ENCODE data around the gene DNAH8.

Gene DNAH8

DNA sequence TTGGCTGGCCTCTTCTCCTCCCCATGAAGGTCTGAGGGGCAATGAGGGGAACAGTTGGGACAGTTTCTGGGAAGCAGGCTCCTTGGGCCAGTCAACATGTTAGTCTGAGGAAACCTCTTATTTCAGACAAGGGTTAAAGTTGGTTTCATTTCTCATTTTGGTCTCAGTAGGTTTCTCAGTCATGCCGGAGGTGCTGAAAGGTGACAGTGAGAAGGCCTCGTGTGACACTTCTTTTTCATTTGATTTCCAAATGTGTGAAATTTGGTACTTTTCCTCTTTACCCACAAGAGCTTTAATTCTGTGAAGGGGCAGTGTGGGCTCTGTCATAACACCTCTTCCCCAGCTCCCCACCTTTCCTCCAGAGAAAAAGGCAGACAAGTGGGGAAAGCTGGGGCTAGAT lies 326.0 kb downstream of the DNAH8 start:
- Histone ChIP-seq H3K4me3 (no peak overlapping the region), H3K27me3 (ENCODE audit: low read depth) (no peaks in the 10 kb centered on the region), H3K9me3 (no peaks in the 10 kb centered on the region), H3K36me3 (replicated peaks) (no peaks in the 10 kb centered on the region), H3K4me1 (no peaks in the 10 kb centered on the region)
- in situ Hi-C loops (cut with MboI; ENCODE audit: low sequenced_read_pairs), result no loop called here
- no peak for DNase-seq (ENCODE audit: low spot score in 2 of 2)

DNA sequence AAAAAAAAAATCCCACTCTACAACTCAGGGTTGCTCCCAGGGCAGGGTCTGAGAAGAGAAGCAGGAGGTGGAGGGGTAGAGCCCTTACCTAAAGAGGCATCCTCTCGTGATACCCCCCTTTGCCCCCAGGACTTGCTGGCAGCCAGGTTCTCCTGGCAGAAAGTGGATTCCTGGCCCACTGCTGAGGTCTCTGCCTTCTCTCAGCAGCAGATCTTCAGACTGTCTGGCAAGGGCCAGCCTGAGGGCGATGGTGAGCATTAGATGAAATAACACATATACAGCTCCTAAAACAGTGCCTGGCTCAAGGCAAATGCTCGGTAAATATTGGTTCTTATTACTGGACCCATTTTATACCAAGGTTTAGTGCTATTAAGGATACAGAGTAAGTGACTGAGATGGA lies 328.7 kb downstream of the DNAH8 start:
- Histone ChIP-seq H3K9me3 (no peaks in the 10 kb centered on the region), H3K36me3 (replicated peaks) (no peaks in the 10 kb centered on the region), H3K27me3 (ENCODE audit: low read depth) (no peaks in the 10 kb centered on the region), H3K4me1 (no peaks in the 10 kb centered on the region), H3K4me3 (no peak overlapping the region)
- in situ Hi-C loops (cut with MboI; ENCODE audit: low sequenced_read_pairs), result no loop called here
- DNase-seq (ENCODE audit: low spot score in 2 of 2), result no peak

DNA sequence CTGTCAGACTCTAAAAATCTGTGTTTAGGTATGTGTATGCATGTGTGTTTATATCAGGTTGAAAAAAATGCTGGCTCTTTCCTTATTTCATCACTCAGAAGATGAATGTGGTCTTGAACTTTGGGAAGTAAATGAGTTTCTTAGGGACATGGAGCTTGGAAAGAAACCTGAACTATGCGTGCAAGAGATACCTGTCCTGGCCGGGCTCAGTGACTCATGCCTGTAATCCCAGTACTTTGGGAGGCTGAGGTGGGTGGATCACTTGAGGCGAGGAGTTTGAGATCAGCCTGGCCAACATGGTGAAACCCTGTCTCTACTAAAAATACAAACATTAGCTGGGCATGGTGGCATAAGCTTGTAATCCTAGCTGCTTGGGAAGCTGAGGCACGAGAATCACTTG lies 329.1 kb downstream of the DNAH8 start:
- Histone ChIP-seq H3K36me3 (replicated peaks) (no peaks in the 10 kb centered on the region), H3K9me3 (no peaks in the 10 kb centered on the region), H3K27me3 (ENCODE audit: low read depth) (no peaks in the 10 kb centered on the region), H3K4me3 (no peak overlapping the region), H3K4me1 (no peaks in the 10 kb centered on the region)
- in situ Hi-C loops (cut with MboI; ENCODE audit: low sequenced_read_pairs), result no loop called here
- no peak for DNase-seq (ENCODE audit: low spot score in 2 of 2)

DNA sequence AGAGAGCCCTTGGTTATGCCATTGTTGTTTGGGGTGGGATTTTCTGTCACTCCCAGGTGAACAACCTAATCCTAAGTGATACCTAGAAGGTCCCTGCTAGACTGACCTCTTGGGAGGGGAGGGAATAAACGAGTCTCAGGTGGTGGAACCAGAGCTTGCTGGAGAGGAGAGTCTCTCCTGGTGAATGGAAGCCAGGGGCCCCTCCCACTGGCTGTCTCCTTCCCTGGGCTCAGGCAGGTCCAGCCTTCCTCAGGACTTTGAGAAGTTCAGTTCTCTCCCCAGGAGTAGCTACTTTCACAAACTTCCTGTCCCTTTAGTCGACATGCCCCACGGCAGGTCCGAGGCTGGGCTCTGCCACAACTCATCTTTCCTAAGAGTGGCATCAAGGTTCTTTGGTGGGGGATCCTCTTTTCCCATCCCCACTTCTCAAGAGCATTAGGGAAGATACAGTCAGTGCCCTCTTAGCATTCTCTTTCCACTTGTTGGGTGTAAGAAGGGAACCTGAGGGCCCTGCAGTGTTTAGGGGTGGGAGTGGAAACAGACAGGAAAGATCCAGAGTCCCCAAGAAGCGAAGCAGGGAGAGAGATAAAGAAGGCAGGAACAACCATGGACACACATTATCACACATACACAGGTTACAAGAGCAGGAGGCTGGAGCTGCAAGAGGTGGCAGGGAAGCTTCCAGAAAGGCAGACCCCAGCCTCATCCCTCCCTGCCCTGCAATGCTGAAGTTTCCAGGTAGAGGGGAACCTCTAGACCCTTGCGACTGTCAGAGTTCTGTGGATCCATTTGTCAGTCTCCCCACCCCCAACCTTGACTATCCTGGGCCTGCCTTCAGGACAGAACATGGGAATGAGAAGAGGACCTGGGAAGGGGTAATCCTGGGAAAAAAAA lies 332.6 kb downstream of the DNAH8 start:
- no peak for DNase-seq (ENCODE audit: low spot score in 2 of 2)
- peak overlapping the region; percentile 45 for H3K4me3 ChIP-seq
- no peaks in the 10 kb centered on the region for H3K9me3 ChIP-seq
- H3K4me1 ChIP-seq, result no peaks in the 10 kb centered on the region
- no peaks in the 10 kb centered on the region for H3K27me3 ChIP-seq (ENCODE audit: low read depth)
- in situ Hi-C loops (cut with MboI; ENCODE audit: low sequenced_read_pairs), result no loop called here
- no peaks in the 10 kb centered on the region for H3K36me3 ChIP-seq (replicated peaks)

DNA sequence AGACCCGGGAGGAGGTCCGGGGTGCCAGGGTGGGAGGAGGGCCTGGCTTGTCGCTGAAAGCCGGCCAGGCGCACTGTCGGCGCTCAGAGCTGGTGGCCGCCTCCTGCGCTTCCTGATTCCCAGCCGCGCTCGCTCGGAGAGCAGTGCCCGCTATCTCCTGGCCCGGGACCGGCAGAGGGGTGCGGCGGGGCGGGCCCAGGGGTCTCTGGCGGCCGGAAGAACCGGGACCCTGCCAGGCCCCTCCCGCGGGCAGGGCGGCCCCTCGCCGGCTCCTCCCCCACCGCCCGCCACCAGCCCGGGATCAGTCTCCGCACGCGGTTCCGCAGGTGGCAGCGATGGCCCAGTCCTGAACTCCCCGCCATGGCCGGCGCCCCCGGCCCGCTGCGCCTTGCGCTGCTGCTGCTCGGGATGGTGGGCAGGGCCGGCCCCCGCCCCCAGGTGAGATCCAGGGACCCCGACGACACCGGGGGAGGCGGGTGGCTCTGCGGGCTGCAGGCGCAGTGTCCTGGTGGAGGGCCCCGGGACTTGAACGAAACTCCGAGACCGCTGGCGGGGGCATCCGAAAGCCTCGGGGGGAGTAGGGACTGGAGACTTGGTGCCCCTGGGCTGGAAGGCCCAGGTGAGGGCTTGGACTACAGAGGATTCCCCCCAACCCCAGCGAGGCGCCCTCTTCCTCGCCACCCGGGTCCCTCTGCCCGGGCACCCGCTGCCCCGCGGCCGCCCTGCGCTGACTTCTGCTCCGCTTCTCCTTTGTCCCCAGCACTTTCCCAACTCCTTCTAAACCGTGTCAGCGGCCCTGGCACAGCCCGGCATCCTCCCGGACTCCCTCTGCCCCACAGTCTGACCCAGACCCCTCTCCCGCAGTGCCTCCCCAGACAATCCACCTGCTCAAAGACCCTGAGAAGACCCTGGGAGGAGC lies 333.6 kb downstream of the DNAH8 start, which contains the start of gene GLP1R:
Gene GLP1R, plus strand, starts transcription at position 301 of the 919 bp plus-strand sequence. Its CDS starts 60 bp downstream, at position 361.
- no peaks in the 10 kb centered on the region for H3K9me3 ChIP-seq
- H3K4me1 ChIP-seq, result no peaks in the 10 kb centered on the region
- no peaks in the 10 kb centered on the region for H3K36me3 ChIP-seq (replicated peaks)
- in situ Hi-C loops (cut with MboI; ENCODE audit: low sequenced_read_pairs), result no loop called here
- peak within 1 kb of the TSS; percentile 45 for H3K4me3 ChIP-seq
- H3K27me3 ChIP-seq (ENCODE audit: low read depth), result no peaks in the 10 kb centered on the region
- peak; percentile 3 to 67 for DNase-seq (ENCODE audit: low spot score in 2 of 2)

DNA sequence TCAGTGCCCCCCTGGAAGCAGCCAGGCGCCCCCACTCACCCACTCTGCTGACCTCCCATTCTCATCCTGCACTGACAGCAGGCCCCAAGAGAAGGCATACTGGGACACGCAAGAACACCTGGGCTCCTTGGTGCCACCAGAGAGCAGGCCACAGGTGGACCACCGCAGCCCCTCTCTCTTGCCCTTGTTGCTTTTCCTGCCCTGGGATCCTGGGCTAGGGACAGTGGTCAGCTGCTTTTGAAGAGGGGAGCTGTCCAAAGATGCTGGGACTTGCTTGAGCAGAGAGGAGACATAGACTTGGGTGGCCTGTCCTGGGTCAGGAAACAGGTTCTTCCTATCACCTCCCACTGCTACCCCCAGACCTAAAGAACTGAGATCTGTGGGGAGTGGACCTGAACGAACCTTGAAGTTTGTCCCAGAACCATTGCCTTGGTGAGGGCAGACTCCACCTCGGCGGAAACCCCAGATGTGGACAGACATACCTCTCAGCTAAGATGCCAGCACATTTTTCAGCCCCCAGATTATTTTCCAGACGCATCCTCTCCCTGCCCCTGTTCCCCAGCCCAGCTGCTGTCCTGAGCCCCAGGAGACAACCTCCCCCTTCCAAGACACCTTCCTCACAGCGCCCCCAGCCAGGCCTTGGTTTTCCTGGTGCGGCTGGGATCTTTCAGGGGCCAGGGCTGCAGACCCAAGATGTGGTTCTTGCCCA lies 334.6 kb downstream of the DNAH8 start:
- DNase-seq (ENCODE audit: low spot score in 2 of 2), result no peak
- Histone ChIP-seq H3K9me3 (no peaks in the 10 kb centered on the region), H3K27me3 (ENCODE audit: low read depth) (no peaks in the 10 kb centered on the region), H3K4me1 (no peaks in the 10 kb centered on the region), H3K4me3 (peak overlapping the region; percentile 45), H3K36me3 (replicated peaks) (no peaks in the 10 kb centered on the region)
- in situ Hi-C loops (cut with MboI; ENCODE audit: low sequenced_read_pairs), result no loop called here

DNA sequence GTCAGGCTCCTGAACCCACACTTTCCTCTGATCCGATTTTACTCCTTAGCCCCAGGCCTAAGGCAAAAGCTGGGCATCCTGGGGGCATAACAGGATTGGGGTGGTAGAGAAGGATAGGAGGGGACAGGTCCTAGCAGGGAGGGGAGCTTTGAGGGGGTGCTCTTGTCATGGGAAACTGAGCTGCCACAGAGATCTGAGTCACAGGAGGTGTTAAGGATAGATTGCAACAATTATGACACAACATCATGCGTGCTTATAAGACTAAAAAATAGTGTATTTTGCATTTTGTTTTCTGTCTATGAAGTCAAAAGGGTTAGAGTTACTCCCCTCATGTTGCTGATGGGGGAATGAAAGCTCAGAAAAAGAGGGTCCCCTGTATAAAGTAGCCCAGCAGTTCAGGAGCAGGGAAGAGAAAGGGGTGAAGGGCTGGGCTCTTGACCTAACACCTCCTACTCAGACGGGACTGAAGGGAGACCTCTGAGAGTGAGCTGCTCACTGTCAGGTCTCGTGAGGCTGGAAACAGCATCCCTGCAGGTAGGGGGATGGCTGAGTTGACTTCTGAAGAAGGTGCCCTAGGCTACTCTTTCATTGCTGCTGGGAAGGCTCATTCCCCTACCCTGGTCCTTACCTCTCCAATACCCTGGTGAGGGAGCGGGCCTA lies 335.5 kb downstream of the DNAH8 start:
- Histone ChIP-seq H3K27me3 (ENCODE audit: low read depth) (no peaks in the 10 kb centered on the region), H3K9me3 (no peaks in the 10 kb centered on the region), H3K4me3 (no peak overlapping the region), H3K36me3 (replicated peaks) (no peaks in the 10 kb centered on the region), H3K4me1 (no peaks in the 10 kb centered on the region)
- no peak for DNase-seq (ENCODE audit: low spot score in 2 of 2)
- in situ Hi-C loops (cut with MboI; ENCODE audit: low sequenced_read_pairs), result no loop called here

DNA sequence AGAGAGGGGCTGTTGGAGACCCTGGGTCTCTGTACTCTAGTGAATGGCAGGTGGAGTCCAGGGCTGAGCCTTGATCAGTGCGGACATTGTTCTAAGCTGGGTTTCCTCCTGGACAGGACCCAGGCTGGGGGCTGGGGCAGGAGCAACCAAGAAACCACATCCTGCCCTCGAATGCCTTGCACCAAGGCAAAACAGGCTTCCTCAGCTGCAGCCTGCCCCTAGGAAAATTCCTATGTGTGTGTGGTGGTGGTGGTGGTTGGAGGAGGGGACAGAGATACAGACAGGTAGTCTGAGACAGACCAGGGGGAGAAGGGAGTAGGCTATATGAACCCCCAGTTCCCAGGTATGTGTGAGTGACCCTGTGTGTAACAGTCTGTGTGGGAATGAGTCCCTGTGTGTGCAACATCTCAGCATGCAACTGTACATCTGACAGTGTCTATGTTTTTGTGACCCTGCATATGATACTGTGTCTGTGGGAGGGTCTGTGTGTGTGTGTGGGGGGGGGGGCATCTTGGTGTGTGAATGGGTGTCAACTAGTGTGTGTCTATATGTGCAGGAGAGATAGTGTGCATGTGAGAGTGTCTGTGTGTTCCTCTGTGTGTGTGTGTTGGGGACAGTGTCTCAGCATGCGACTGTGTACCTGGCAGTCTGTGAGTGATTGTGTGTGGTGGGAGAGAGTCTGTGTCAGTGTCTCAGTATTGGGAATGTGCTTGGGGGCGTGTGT lies 336.4 kb downstream of the DNAH8 start:
- no peaks in the 10 kb centered on the region for H3K9me3 ChIP-seq
- H3K4me1 ChIP-seq, result no peaks in the 10 kb centered on the region
- no peaks in the 10 kb centered on the region for H3K36me3 ChIP-seq (replicated peaks)
- no peaks in the 10 kb centered on the region for H3K27me3 ChIP-seq (ENCODE audit: low read depth)
- in situ Hi-C loops (cut with MboI; ENCODE audit: low sequenced_read_pairs), result no loop called here
- H3K4me3 ChIP-seq, result no peak overlapping the region
- no peak for DNase-seq (ENCODE audit: low spot score in 2 of 2)

DNA sequence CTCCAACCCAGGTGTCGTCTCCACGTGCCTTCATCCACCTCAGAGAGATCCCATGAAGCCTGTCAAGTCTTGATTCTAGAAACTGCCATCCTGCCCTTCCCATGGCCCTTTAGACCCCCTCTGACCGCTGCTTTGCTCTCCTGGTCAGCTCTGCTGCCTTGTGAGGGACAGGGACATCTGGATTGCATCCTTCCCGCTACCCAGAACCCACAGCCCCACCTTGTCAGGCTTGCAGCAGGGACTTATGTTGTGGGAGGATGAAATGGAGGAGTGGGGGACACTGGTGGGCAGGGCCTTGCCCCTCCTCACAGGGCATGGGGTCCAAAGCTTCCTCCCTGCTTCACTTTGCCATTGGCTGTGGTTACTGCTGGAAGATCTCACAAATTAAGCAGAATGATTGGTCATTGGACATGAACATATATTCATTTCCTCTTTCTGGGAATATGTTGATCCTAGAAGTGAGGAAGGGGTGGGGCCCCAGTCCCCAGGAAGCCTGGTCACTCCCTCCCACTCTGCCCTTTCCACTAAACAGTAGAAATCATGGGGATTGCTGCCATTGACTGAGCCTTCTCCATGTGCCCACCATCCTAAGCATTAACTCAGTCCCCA lies 338.0 kb downstream of the DNAH8 start:
- Histone ChIP-seq H3K27me3 (ENCODE audit: low read depth) (no peaks in the 10 kb centered on the region), H3K4me1 (no peaks in the 10 kb centered on the region), H3K9me3 (no peaks in the 10 kb centered on the region), H3K4me3 (no peak overlapping the region), H3K36me3 (replicated peaks) (no peaks in the 10 kb centered on the region)
- no peak for DNase-seq (ENCODE audit: low spot score in 2 of 2)
- in situ Hi-C loops (cut with MboI; ENCODE audit: low sequenced_read_pairs), result no loop called here

DNA sequence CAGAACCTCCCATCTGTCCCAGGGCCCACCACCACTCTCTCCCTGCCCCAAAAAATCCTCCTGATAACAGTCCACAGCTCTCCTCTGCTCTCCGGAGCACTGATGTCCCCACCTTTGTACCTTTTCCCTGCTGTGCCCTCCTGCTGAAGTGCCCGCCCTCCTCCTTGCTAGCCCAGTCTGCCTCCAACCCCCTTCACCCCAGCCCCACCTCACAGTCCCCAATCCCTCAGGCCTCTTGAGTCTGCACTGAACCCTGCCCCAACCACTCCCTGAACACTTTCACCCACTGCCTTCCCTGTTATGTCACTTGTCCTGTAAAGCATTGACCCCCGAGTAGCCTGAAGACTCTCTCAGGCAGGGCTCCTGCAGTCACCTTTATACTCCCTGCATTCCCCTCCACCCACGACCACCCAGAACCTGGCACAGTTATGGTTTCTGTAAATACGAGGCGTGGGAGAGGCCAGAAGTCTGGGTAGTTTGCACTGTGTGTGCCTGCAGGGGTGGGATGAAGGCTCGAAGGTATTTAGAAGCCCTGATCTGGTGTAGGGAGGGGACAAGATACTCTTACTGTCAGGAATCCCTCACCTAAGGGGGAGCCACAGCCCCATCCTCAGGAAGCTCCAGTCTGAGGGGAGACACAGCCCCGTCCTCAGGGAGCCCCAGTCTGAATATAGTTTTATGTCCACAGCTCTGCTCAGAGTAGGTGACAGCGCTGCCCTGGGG lies 338.9 kb downstream of the DNAH8 start:
- Histone ChIP-seq H3K4me1 (no peaks in the 10 kb centered on the region), H3K27me3 (ENCODE audit: low read depth) (no peaks in the 10 kb centered on the region)

DNA sequence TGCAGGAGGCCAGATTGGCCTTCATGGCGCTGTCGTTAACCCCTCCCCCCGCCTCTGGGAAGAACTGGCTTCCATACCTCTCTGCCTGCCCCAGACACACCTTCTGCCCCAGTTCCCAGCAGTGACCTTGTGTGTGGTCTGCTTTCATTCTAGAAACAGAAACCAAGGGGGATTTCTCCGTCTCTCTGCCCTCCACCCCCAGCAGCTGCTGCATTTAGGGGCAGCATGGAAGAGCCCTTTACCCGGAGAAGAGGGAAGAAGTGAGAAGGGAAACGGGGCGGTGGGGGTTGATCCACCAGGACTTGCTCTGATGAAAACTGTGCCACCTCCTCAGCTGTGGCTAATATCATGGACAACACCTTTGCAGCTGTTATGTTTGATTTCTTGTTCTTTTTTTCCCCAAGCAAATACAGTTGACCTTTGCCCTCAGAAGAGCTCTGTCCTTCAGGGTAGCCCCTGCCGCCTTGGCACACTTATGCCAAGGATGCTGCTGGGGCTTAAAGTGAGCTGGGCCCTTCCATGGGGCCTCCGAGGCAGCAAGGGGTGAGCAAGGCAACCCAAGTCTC lies 339.5 kb downstream of the DNAH8 start:
- H3K4me1 ChIP-seq, result no peaks in the 10 kb centered on the region
- no peaks in the 10 kb centered on the region for H3K9me3 ChIP-seq
- H3K4me3 ChIP-seq, result no peak overlapping the region
- H3K36me3 ChIP-seq (replicated peaks), result no peaks in the 10 kb centered on the region; the same call in 1 of the 2 replicates
- in situ Hi-C loops (cut with MboI; ENCODE audit: low sequenced_read_pairs), result no loop called here
- DNase-seq (ENCODE audit: low spot score in 2 of 2), result no peak
- no peaks in the 10 kb centered on the region for H3K27me3 ChIP-seq (ENCODE audit: low read depth)

More for the DNA sequence above, 338.9 kb downstream of the DNAH8 start:
- H3K9me3 ChIP-seq, result no peaks in the 10 kb centered on the region
- no peak for DNase-seq (ENCODE audit: low spot score in 2 of 2)
- H3K4me3 ChIP-seq, result no peak overlapping the region
- H3K36me3 ChIP-seq (replicated peaks), result no peaks in the 10 kb centered on the region; the same call in 1 of the 2 replicates
- in situ Hi-C loops (cut with MboI; ENCODE audit: low sequenced_read_pairs), result no loop called here
